ENCODE results near the gene CA10.

The CA10 gene

GRCh38 chr17:52079496-52079895, 79.0 kb downstream of the CA10 start:
- Histone ChIP-seq H3K4me2 (no peak overlapping the region), H3K4me3 (IDR thresholded peaks at IDR 0.05; ENCODE audit: insufficient read depth, low read depth, low read length) (no peak overlapping the region), H3K27ac (no peak overlapping the region), H3K4me1 (ENCODE audit: low read depth, poor library complexity, severe bottlenecking) (no peaks in the 10 kb centered on the region), H4K20me1 (ENCODE audit: insufficient read depth) (no peaks in the 10 kb centered on the region), H2AFZ (ENCODE audit: low read depth) (no peak overlapping the region), H3K79me2 (ENCODE audit: insufficient read depth, low read depth) (no peaks in the 10 kb centered on the region), H3K9ac (no peak overlapping the region), H3K27me3 (ENCODE audit: insufficient read depth, low read depth) (no peaks in the 10 kb centered on the region), H3K36me3 (ENCODE audit: insufficient read depth) (no peaks in the 10 kb centered on the region)
- no peak for TF ChIP-seq CTCF (conservative IDR thresholded peaks at IDR 0.05; ENCODE audit: low read depth, low read length)

- no peaks in the 10 kb centered on the region for H3K4me1 ChIP-seq (ENCODE audit: low read depth, poor library complexity, severe bottlenecking)
- H3K27me3 ChIP-seq (ENCODE audit: insufficient read depth, low read depth), result no peaks in the 10 kb centered on the region
- H3K36me3 ChIP-seq (ENCODE audit: insufficient read depth), result no peaks in the 10 kb centered on the region
- no peaks in the 10 kb centered on the region for H3K79me2 ChIP-seq (ENCODE audit: insufficient read depth, low read depth)
- no peak overlapping the region for H3K4me2 ChIP-seq
- no peak for TF ChIP-seq CTCF (conservative IDR thresholded peaks at IDR 0.05; ENCODE audit: low read depth, low read length)
- no peaks in the 10 kb centered on the region for H4K20me1 ChIP-seq (ENCODE audit: insufficient read depth)
- no peak overlapping the region for H3K9ac ChIP-seq
- H3K4me3 ChIP-seq (IDR thresholded peaks at IDR 0.05; ENCODE audit: insufficient read depth, low read depth, low read length), result no peak overlapping the region
- no peak overlapping the region for H3K27ac ChIP-seq
- no peak overlapping the region for H2AFZ ChIP-seq (ENCODE audit: low read depth)
Measured at GRCh38 chr17:52071712-52072111, 86.8 kb downstream of the CA10 start.

GRCh38 chr17:52064791-52065211, 93.7 kb downstream of the CA10 start:
- H3K4me3 ChIP-seq (IDR thresholded peaks at IDR 0.05; ENCODE audit: insufficient read depth, low read depth, low read length), result no peak overlapping the region
- H3K27ac ChIP-seq, result no peak overlapping the region
- H2AFZ ChIP-seq (ENCODE audit: low read depth), result no peak overlapping the region
- no peaks in the 10 kb centered on the region for H3K4me1 ChIP-seq (ENCODE audit: low read depth, poor library complexity, severe bottlenecking)
- H3K79me2 ChIP-seq (ENCODE audit: insufficient read depth, low read depth), result no peaks in the 10 kb centered on the region
- no peaks in the 10 kb centered on the region for H3K27me3 ChIP-seq (ENCODE audit: insufficient read depth, low read depth)
- H4K20me1 ChIP-seq (ENCODE audit: insufficient read depth), result no peaks in the 10 kb centered on the region
- no peak overlapping the region for H3K4me2 ChIP-seq
- H3K36me3 ChIP-seq (ENCODE audit: insufficient read depth), result no peaks in the 10 kb centered on the region
- no peak for TF ChIP-seq CTCF (conservative IDR thresholded peaks at IDR 0.05; ENCODE audit: low read depth, low read length)
- no peak overlapping the region for H3K9ac ChIP-seq

- H3K4me2 ChIP-seq, result no peak overlapping the region
Measured at GRCh38 chr17:52049496-52049895, 109.0 kb downstream of the CA10 start.

More at GRCh38 chr17:52049496-52049895, 109.0 kb downstream of the CA10 start:
- no peak overlapping the region for H3K4me3 ChIP-seq (IDR thresholded peaks at IDR 0.05; ENCODE audit: insufficient read depth, low read depth, low read length)
- no peak overlapping the region for H2AFZ ChIP-seq (ENCODE audit: low read depth)
- H3K79me2 ChIP-seq (ENCODE audit: insufficient read depth, low read depth), result no peaks in the 10 kb centered on the region
- H4K20me1 ChIP-seq (ENCODE audit: insufficient read depth), result no peaks in the 10 kb centered on the region
- H3K36me3 ChIP-seq (ENCODE audit: insufficient read depth), result no peaks in the 10 kb centered on the region
- H3K27ac ChIP-seq, result no peak overlapping the region
- no peak overlapping the region for H3K9ac ChIP-seq
- H3K4me1 ChIP-seq (ENCODE audit: low read depth, poor library complexity, severe bottlenecking), result no peaks in the 10 kb centered on the region
- H3K27me3 ChIP-seq (ENCODE audit: insufficient read depth, low read depth), result no peaks in the 10 kb centered on the region
- TF ChIP-seq CTCF (conservative IDR thresholded peaks at IDR 0.05; ENCODE audit: low read depth, low read length), result no peak
